Right lobe of liver (tissue), 4 donors: ENCODE measurements around the gene CNTRL.

Experiments
- POLR2A ChIP-seq: fragments of 450-650 bp; IDR thresholded peaks from one replicate; pipeline ENCODE4 v1.6.1; 2017; ENCODE audit warnings: antibody characterized with exemption, mild to moderate bottlenecking
- TF ChIP-seq, protein P1 (sequence below), 4 donors: fragments of 200-600 bp in 3 of 4; fragments of 450-650 bp in 1 of 4; IDR thresholded peaks; one replicate each; pipeline versions ENCODE4 v1.5.1 to v1.8.0; 2016 to 2022; ENCODE audit warnings: antibody characterized with exemption in 4 of 4, mild to moderate bottlenecking in 2 of 4
- donor health status: DM: no; HTN: no; CAD: no.
- donor health status: DM: no; HTN: no; CAD: no.
- donor health status: DM: no; HTN: yes; CAD: no.

GRCh38 chr9:121048618-121049017 is 26.1 kb upstream of the CNTRL start:
- TF ChIP-seq, protein P1, sequence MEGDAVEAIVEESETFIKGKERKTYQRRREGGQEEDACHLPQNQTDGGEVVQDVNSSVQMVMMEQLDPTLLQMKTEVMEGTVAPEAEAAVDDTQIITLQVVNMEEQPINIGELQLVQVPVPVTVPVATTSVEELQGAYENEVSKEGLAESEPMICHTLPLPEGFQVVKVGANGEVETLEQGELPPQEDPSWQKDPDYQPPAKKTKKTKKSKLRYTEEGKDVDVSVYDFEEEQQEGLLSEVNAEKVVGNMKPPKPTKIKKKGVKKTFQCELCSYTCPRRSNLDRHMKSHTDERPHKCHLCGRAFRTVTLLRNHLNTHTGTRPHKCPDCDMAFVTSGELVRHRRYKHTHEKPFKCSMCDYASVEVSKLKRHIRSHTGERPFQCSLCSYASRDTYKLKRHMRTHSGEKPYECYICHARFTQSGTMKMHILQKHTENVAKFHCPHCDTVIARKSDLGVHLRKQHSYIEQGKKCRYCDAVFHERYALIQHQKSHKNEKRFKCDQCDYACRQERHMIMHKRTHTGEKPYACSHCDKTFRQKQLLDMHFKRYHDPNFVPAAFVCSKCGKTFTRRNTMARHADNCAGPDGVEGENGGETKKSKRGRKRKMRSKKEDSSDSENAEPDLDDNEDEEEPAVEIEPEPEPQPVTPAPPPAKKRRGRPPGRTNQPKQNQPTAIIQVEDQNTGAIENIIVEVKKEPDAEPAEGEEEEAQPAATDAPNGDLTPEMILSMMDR (IDR thresholded peaks at IDR 0.05): no peak
- no peak for TF ChIP-seq POLR2A
